Cardiac muscle cell (in vitro differentiated cells and primary cell): ENCODE measurements around the gene UNC119B. TPM values are rescaled to one million over a fixed set of nuclear protein-coding genes. Genes with fewer than 3 reads are reported as not detected.
"Not testable (repeated sequence)": the region's sequence is repeated elsewhere in the genome, so short reads cannot be mapped to it uniquely, and the experiment has no call there.

ENCODE experiments used
- DNase-seq, 2 donors: peaks; one replicate each; pipeline versions ENCODE4 v3.0.0 to v3.0.0-alpha.2; 2010 to 2017; ENCODE audit warnings: low read depth in 1 of 2, low spot score in 1 of 2
- H3K27ac ChIP-seq: fragments of 200-600 bp; sonication (generic); 2 replicates; pipeline ENCODE4 v1.5.1; 2016
- H3K27me3 ChIP-seq: fragments of 200-600 bp; sonication (generic); 2 replicates; pipeline ENCODE4 v1.6.0; 2016; ENCODE audit warnings: control low read depth
- H3K36me3 ChIP-seq: fragments of 200-600 bp; sonication (generic); 2 replicates; pipeline ENCODE4 v1.5.1; 2016; ENCODE audit warnings: control low read depth
- H3K4me1 ChIP-seq: fragments of 200-600 bp; sonication (generic); 2 replicates; pipeline ENCODE4 v1.8.1; 2017; ENCODE audit warnings: low read depth, mild to moderate bottlenecking, mixed run types
- H3K4me3 ChIP-seq: fragments of 200-600 bp; sonication (generic); 2 replicates; pipeline ENCODE4 v1.5.1; 2016; ENCODE audit warnings: mild to moderate bottlenecking
- H3K9me3 ChIP-seq: fragments of 200-600 bp; sonication (generic); 2 replicates; pipeline ENCODE4 v1.5.1; 2017; ENCODE audit warnings: low read depth, mild to moderate bottlenecking, control low read depth
- CTCF ChIP-seq: IDR thresholded peaks from 2 replicates; pipeline ENCODE4 v1.5.1; 2012; ENCODE audit warnings: low read depth, mild to moderate bottlenecking, low read length
- polyA plus RNA-seq: library from polyadenylated mRNA; unstranded; fragments of >200 nt; fragmentation: Nextera tagmentation; extraction: Ambion mirVana; gene quantifications from 2 replicates; pipeline ENCODE4 v1.2.1, GENCODE V29; 2016
- total RNA-seq: library from RNA; depleted of rRNA; stranded (reverse); fragments of >200 nt; gene quantifications from 2 replicates; pipeline ENCODE4 v1.2.3, GENCODE V29; 2016

UNC119B gene
- total and polyA plus RNA-seq, 2 experiments from 2014 or later, result 14.7 to 28.2 TPM

- no peak for TF ChIP-seq CTCF
- Histone ChIP-seq H3K36me3 (no peaks in the 10 kb centered on the region), H3K4me3 (no peak overlapping the region), H3K9me3 (no peaks in the 10 kb centered on the region), H3K27ac (no peak overlapping the region), H3K27me3 (no peaks in the 10 kb centered on the region), H3K4me1 (no peaks in the 10 kb centered on the region)
- no peak for DNase-seq
These were observed 42.0 kb upstream of the UNC119B start for GRCh38 chr12:120668091-120668867.

- Histone ChIP-seq H3K36me3 (no peaks in the 10 kb centered on the region), H3K4me1 (no peaks in the 10 kb centered on the region), H3K27me3 (no peaks in the 10 kb centered on the region), H3K27ac (no peak overlapping the region), H3K4me3 (no peak overlapping the region), H3K9me3 (no peaks in the 10 kb centered on the region)
- TF ChIP-seq CTCF, result no peak
- DNase-seq, result peak; percentile 30 to 51
These were observed 41.1 kb upstream of the UNC119B start for GRCh38 chr12:120668868-120669840.

- not testable (repeated sequence) for H3K27me3 ChIP-seq, H3K27ac ChIP-seq, DNase-seq, H3K4me1 ChIP-seq, H3K9me3 ChIP-seq, H3K36me3 ChIP-seq, H3K4me3 ChIP-seq
These were observed 40.0 kb upstream of the UNC119B start for GRCh38 chr12:120670237-120670636.

- Histone ChIP-seq H3K27ac (no peak overlapping the region), H3K36me3 (no peaks in the 10 kb centered on the region), H3K4me3 (no peak overlapping the region), H3K27me3 (no peaks in the 10 kb centered on the region), H3K9me3 (no peaks in the 10 kb centered on the region), H3K4me1 (no peaks in the 10 kb centered on the region)
- no peak for TF ChIP-seq CTCF
- no peak for DNase-seq
These were observed 39.6 kb upstream of the UNC119B start for GRCh38 chr12:120670667-120671066.

GRCh38 chr12:120674097-120674636 is 36.1 kb upstream of the UNC119B start:
- no peak for TF ChIP-seq CTCF

More at GRCh38 chr12:120674097-120674636, 36.1 kb upstream of the UNC119B start:
- H3K4me3 ChIP-seq, result no peak overlapping the region
- no peaks in the 10 kb centered on the region for H3K9me3 ChIP-seq
- DNase-seq, result no peak
- no peaks in the 10 kb centered on the region for H3K27me3 ChIP-seq
- no peaks in the 10 kb centered on the region for H3K36me3 ChIP-seq
- H3K4me1 ChIP-seq, result no peaks in the 10 kb centered on the region
- H3K27ac ChIP-seq, result no peak overlapping the region
